Measurements from ENCODE around the gene GHSR. TPM values are rescaled to one million over a fixed set of nuclear protein-coding genes. Genes with fewer than 3 reads are reported as not detected.

Gene GHSR
- total and polyA plus RNA-seq, 2 of the 8 experiments (the other 6 are each of a cell fraction or from before 2014, with no cell fraction given): not detected

- TF ChIP-seq CHD7 (IDR thresholded peaks at IDR 0.05; ENCODE audit: insufficient replicate concordance, low read length): no peak
- no peak for TF ChIP-seq SP4 (IDR thresholded peaks at IDR 0.05; ENCODE audit: low read length)
- no peak for TF ChIP-seq EP300 (IDR thresholded peaks at IDR 0.05; ENCODE audit: borderline replicate concordance in 1 of 2, low read depth in 2 of 2, low read length in 2 of 2)
- TF ChIP-seq HDAC6 (IDR thresholded peaks at IDR 0.05; ENCODE audit: low read depth, low read length): no peak
- no peak for TF ChIP-seq CTBP2 (IDR thresholded peaks at IDR 0.05; ENCODE audit: borderline replicate concordance, insufficient read depth, insufficient read length, low read length)
- no peak for TF ChIP-seq JUN (IDR thresholded peaks at IDR 0.05; ENCODE audit: low read depth, low read length)
- TF ChIP-seq SIN3A (conservative IDR thresholded peaks at IDR 0.05 in 1 of 2, IDR thresholded peaks at IDR 0.05 in 1 of 2; ENCODE audit: low read depth in 1 of 2, low read length in 2 of 2): no peak
These were observed 53.6 kb downstream of the GHSR start (continued) for GRCh38 chr3:172394692-172395091.

All from H1 (cell line).